AG04450 (cell line): ENCODE data around the gene CSNK2B. TPM values are rescaled to one million over a fixed set of nuclear protein-coding genes. Genes with fewer than 3 reads are reported as not detected.

Experiments used
- CTCF ChIA-PET: fragments of 300-600, 350-600 bp; formaldehyde crosslinking; extraction: SDS; loops from one replicate; lab custom pipeline; 2022; ENCODE audit warnings: antibody characterized with exemption, inconsistent platforms; lab: Charles Lee
- POLR2A ChIA-PET: fragments of 350-600 bp; formaldehyde crosslinking; extraction: SDS; loops from one replicate; lab custom pipeline; 2021; ENCODE audit warnings: antibody characterized with exemption, inconsistent platforms; lab: Yijun Ruan, JAX
- DNase-seq: peaks from one replicate; pipeline ENCODE4 v3.0.0-alpha.2; 2011; ENCODE audit warnings: low read depth, low spot score
- H3K27ac ChIP-seq: one replicate; pipeline ENCODE4 v1.5.1; 2012; ENCODE audit warnings: low read depth, low read length, control low read depth
- H3K27me3 ChIP-seq: one replicate; pipeline ENCODE4 v1.6.0; 2012; ENCODE audit warnings: low read length; ENCODE audit not compliant: control insufficient read depth, insufficient read depth
- H3K4me3 ChIP-seq: 2 replicates; pipeline ENCODE4 v1.5.1; 2011; ENCODE audit warnings: mild to moderate bottlenecking, low read depth, low read length, control low read depth
- H3K9me3 ChIP-seq: 2 replicates; pipeline ENCODE4 v1.5.1; 2012; ENCODE audit warnings: low read length; ENCODE audit not compliant: control insufficient read depth, insufficient read depth
- polyA minus RNA-seq: library from RNA; depleted of rRNA, polyadenylated mRNA; stranded (reverse); fragments of >200 nt; gene quantifications from 2 replicates; pipeline ENCODE4 v1.2.3, GENCODE V29; 2011; rRNA and poly(A)+ RNA removed
- polyA plus RNA-seq: library from polyadenylated mRNA; depleted of rRNA; stranded (reverse); fragments of >200 nt; gene quantifications from 2 replicates; pipeline ENCODE4 v1.2.3, GENCODE V29; 2011; rRNA removed
- TF ChIP-seq, protein P1 (sequence below): IDR thresholded peaks from 2 replicates; pipeline ENCODE4 v1.5.1; 2011; ENCODE audit warnings: low read depth, low read length, control low read depth, inconsistent platforms

Gene CSNK2B
- polyA plus RNA-seq (80.1 and 96.0 TPM in 2 replicates), polyA minus RNA-seq (128 and 159 TPM in 2 replicates)

DNA sequence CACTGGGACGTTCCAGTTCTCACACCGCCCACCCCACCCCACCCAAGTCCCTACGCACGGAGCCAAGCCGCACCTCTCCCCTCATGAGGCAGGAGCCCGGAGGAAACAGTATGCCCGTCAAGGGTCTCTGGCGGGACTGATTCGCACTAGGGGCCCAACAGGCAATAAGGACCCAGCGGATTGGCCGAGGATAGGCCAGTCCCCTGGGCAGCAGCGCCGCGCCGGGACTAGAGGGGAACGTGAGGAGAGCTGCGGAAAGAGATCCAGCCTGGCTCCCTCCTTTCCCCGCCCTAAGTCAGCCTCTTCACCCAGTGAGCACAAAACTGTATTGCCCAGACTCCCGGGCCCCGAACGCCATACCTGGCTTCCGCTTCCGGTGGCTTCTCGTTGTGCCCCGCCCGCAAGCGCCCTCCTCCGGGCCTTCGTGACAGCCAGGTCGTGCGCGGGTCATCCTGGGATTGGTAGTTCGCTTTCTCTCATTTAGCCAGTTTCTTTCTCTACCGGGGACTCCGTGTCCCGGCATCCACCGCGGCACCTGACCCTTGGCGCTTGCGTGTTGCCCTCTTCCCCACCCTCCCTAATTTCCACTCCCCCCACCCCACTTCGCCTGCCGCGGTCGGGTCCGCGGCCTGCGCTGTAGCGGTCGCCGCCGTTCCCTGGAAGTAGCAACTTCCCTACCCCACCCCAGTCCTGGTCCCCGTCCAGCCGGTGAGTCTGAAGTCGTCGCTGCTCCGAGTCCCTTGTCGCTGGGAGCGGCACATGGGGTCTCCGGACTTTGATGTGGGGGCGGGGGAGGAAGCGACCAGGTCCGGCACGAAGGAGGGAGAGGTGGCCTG is at the start of gene CSNK2B:
TSS of gene CSNK2B (plus strand) at position 580 of the 836 bp plus-strand sequence. CDS start 752 bp downstream, outside the sequence.
- CTCF ChIA-PET = interaction anchor here (0.6 to 1.0 kb wide), 3 partner anchors 119 to 165 kb away, joined by 3 to 4 read pairs (median 3); partner anchors contain the start of genes ATP6V1G2 and LSM2
- Histone ChIP-seq H3K9me3 (no peaks in the 10 kb centered on the region; the same call in 1 of the 2 replicates), H3K27me3 (no peaks in the 10 kb centered on the region), H3K27ac (peak within 1 kb of the TSS; percentile 90), H3K4me3 (peak within 1 kb of the TSS; percentile 98)
- POLR2A ChIA-PET = interaction anchor here (0.9 to 1.8 kb wide), 5 partner anchors 13 to 149 kb away, joined by 3 to 11 read pairs (median 4); partner anchors contain the start of genes ABHD16A, BAG6, HSPA1A and HSPA1L
- peak; percentile 91 for DNase-seq
- TF ChIP-seq, protein P1, sequence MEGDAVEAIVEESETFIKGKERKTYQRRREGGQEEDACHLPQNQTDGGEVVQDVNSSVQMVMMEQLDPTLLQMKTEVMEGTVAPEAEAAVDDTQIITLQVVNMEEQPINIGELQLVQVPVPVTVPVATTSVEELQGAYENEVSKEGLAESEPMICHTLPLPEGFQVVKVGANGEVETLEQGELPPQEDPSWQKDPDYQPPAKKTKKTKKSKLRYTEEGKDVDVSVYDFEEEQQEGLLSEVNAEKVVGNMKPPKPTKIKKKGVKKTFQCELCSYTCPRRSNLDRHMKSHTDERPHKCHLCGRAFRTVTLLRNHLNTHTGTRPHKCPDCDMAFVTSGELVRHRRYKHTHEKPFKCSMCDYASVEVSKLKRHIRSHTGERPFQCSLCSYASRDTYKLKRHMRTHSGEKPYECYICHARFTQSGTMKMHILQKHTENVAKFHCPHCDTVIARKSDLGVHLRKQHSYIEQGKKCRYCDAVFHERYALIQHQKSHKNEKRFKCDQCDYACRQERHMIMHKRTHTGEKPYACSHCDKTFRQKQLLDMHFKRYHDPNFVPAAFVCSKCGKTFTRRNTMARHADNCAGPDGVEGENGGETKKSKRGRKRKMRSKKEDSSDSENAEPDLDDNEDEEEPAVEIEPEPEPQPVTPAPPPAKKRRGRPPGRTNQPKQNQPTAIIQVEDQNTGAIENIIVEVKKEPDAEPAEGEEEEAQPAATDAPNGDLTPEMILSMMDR = no peak

DNA sequence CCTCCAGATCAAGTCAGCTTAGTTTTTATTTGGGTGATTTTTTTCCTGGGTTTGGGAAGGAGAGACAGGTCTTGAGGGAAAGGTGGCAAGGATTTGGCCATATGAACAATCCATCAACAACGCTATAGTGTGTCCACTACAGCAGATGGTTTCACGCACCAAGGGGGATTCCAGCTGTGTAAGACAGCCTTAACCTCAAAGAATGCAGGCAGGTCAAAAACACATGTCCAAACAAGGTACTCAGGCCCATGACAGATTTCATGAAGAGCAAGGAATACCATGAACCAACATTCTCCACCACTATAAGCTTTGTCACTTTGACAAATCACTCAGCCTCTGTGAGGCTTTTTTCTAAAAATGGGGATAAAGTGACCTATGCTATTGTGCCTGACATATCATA is 48.9 kb upstream of the CSNK2B start:
- H3K27me3 ChIP-seq = peaks cover 3% of the 10 kb centered on the region
- TF ChIP-seq, protein P1 = no peak
- DNase-seq = no peak
- CTCF ChIA-PET = interaction anchor here (0.7 to 1.4 kb wide), 3 partner anchors 19 to 71 kb away, joined by 3 to 7 read pairs (median 4); partner anchors contain the start of gene ATP6V1G2
- no peak overlapping the region for H3K27ac ChIP-seq
- no peak overlapping the region for H3K4me3 ChIP-seq
- POLR2A ChIA-PET = no interaction called here
- peaks cover 4% of the 10 kb centered on the region; the same call in 1 of the 2 replicates for H3K9me3 ChIP-seq

DNA sequence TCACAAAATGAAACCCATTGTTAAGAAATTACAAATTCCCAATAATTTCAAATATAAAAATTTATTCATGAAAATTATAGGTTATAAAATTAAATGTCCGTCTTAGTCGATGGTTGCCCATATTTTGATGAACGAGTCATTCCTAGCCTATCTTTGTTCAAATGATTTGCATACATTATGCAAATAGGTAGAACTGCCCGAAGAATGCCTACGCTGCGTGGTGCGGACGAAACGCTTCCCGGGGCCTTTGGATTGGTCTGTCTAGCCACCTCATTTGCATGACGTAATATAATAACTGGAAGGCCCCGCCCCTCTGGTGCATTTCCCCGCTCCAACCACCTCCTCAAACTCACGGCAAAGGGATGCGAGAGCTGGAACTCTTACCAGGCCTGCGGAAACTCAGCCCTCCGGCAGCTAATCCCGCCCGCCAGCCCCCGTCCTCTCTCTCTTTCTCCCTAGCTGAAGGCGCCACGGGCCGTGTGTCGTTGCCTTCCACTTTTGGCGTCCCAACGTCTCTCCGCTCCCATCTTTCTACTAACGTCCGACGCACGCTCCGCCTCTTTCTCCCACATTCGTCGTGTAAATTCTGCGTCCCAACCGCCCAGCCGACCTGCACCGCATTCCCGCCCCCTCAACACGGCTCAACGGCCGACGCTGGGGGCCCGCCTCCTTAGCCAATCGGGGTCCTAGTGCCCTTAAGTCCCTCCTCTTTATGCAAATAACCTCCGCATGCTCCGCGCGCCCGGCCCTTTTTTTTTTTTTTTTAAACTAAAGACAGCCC is 45.9 kb upstream of the CSNK2B start:
- ChIA-PET CTCF (interaction anchor here (0.7 kb wide), 1 partner anchor 270 kb away, joined by 3 read pairs; no protein-coding TSS in a partner anchor), POLR2A (interaction anchor here (1.0 to 1.3 kb wide), 2 partner anchors 79 to 83 kb away, joined by 4 to 5 read pairs; partner anchors contain the start of genes ABHD16A and DDX39B)
- Histone ChIP-seq H3K9me3 (peaks cover 4% of the 10 kb centered on the region; the same call in 1 of the 2 replicates), H3K27me3 (no peaks in the 10 kb centered on the region), H3K27ac (peak overlapping the region; percentile 100), H3K4me3 (peak overlapping the region; percentile 82)
- peak; percentile 98 for DNase-seq
- TF ChIP-seq, protein P1 = no peak

DNA sequence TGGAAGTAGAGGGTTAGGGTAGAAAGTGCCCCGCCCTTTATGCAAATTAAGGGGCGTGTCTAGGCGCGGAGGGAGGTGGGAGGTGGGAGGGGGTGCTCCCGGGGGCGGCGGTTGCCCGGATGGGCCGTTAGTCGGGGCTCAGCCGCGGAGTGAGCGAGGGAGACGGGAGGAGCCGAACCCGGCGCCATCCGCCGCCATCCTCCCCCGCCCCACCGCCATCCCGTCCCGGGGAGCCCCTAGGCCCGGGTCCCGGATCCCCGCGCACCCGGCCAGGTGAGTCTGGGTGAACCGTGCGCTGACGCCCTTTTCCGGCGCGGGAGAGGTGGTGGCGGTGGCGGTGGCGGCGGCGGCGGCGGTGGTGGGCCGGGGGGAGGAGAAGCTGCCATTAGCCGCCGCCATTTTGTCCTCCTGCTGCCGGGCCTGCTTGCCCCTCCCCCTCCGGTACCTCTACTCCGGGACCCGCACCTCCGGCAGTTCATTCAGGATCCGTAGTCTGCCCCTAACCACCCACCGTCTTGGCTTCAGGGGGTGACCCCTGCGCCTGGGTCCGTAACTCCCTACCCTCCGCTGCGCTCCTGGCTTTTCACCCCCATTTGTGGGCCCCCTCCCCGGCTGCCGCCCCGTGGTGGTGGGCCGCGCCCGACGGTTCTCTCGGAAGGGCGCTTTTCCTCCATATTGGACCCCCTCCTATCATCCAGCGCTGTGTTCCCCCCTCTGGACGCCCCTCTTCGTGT is 45.1 kb upstream of the CSNK2B start, which contains the start of gene PRRC2A:
TSS of gene PRRC2A (plus strand) at position 130 of the 734 bp plus-strand sequence. CDS start 2,075 bp downstream, outside the sequence.
- H3K4me3 ChIP-seq = peak within 1 kb of the TSS; percentile 95
- DNase-seq = peak; percentile 13
- no peaks in the 10 kb centered on the region for H3K27me3 ChIP-seq
- CTCF ChIA-PET = interaction anchor here (0.7 to 1.0 kb wide), 2 partner anchors 74 to 269 kb away, joined by 3 read pairs; partner anchors contain the start of gene ATP6V1G2
- peak within 1 kb of the TSS; percentile 100 for H3K27ac ChIP-seq
- POLR2A ChIA-PET = interaction anchor here (0.6 to 2.5 kb wide), 6 partner anchors 15 to 207 kb away, joined by 3 to 13 read pairs (median 4); partner anchors contain the start of genes ABHD16A, BAG6, DDX39B and HSPA1B
- TF ChIP-seq, protein P1 = no peak
- H3K9me3 ChIP-seq = peaks cover 4% of the 10 kb centered on the region; the same call in 1 of the 2 replicates
